Fibroblast of pulmonary artery (primary cell): ENCODE measurements around the gene CRIM1.
A peak's percentile ranks its signal among the peaks of the same experiment; 100 is the strongest.

Experiments
- DNase-seq: peaks from one replicate; pipeline ENCODE4 v3.0.0-alpha.2; 2010; ENCODE audit warnings: low read depth
- H3K4me3 ChIP-seq: replicated peaks from 2 replicates; pipeline ENCODE4 v1.5.1; 2011; ENCODE audit warnings: low read depth, mild to moderate bottlenecking, control low read depth, low read length, moderate library complexity
- TF ChIP-seq, protein P1 (sequence below): IDR thresholded peaks from 2 replicates; pipeline ENCODE4 v1.5.1; 2011; ENCODE audit warnings: mild to moderate bottlenecking, control low read depth, low read length, inconsistent platforms; ENCODE audit errors: missing control alignments

Gene CRIM1

DNA sequence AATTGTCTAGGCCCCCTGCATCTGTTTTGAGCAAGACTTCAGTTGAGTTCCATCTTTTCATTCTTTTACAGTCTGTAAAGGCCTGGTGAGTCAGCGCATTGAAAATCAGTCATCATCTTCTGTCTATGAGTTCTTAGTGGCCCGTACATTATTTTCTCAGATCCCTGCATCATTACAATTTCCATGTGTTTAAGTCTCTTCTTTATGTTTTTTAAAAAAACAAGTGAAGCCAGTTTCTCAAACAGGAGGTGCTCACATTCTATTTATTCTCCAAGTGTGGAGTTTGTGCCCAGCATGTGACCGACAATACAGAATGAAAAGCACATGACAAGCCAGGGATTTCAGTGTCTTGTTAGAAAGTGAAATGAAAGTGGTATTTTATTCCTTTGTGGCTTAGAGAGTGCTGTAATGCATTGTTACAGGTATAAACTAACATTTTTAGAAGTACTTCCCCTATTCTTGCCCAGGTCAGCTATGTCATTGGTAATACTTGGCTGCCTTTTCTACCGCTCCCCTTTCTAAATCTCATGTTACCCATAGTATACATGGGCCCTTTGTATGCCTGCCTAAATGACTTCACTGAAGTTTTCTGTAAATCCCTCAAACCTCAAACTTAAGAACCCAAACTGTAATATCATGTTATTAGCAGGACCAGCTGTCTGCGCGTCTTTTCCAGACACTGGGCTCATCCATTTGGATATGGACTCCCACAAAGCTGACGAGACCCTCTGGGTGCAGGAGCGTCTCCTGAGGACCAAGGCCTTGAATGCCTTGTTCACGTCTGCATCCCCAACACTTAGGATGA lies 174.8 kb downstream of the CRIM1 start:
- H3K4me3 ChIP-seq: no peak overlapping the region
- peak; percentile 49 for DNase-seq
- TF ChIP-seq, protein P1, sequence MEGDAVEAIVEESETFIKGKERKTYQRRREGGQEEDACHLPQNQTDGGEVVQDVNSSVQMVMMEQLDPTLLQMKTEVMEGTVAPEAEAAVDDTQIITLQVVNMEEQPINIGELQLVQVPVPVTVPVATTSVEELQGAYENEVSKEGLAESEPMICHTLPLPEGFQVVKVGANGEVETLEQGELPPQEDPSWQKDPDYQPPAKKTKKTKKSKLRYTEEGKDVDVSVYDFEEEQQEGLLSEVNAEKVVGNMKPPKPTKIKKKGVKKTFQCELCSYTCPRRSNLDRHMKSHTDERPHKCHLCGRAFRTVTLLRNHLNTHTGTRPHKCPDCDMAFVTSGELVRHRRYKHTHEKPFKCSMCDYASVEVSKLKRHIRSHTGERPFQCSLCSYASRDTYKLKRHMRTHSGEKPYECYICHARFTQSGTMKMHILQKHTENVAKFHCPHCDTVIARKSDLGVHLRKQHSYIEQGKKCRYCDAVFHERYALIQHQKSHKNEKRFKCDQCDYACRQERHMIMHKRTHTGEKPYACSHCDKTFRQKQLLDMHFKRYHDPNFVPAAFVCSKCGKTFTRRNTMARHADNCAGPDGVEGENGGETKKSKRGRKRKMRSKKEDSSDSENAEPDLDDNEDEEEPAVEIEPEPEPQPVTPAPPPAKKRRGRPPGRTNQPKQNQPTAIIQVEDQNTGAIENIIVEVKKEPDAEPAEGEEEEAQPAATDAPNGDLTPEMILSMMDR: no peak

GRCh38 chr2:36530983-36531354 lies 175.4 kb downstream of the CRIM1 start:
- TF ChIP-seq, protein P1: peak; percentile 52
- DNase-seq: peak; percentile 94
- no peak overlapping the region for H3K4me3 ChIP-seq

GRCh38 chr2:36534275-36534799 lies 178.8 kb downstream of the CRIM1 start:
- TF ChIP-seq, protein P1: no peak
- no peak for DNase-seq
- no peak overlapping the region for H3K4me3 ChIP-seq

DNA sequence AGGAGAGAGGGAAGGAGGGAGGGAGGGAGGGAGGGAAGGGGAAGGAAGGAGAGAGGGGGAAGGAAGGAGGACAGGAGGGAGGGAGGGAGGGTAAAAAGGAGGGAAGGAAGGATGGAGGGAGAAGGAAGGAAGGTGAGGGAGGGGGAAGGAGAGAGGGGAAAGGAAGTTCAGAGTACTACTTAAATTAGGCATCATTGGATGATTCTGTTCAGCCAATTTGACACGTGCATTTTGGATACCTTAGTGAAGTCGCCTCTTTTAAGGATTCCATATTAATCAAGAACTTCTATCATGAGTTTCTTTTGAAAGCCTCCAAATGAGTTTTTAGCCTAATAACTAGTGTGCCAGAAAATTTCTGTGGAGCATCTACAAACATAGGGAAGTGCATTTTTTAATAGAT lies 179.5 kb downstream of the CRIM1 start:
- no peak overlapping the region for H3K4me3 ChIP-seq
- no peak for DNase-seq
- TF ChIP-seq, protein P1: no peak

DNA sequence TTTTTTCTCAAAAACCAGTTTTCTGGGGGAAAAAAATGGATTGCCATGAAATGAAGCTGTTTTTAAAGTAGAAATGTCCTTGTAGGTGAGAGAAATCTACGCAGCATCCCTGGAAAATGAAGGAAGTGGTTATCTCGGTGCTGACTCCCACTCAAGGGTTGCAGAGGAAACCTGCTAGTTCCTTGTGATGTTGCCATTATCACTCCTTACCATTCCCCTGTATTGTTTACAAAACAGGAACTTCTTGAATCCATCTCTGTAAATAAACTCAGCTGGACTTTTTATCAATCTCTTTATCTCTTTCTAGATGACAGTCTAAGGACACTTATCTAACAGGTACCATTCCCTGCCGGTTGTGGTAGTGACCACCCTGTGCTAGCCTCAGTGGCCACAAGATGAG lies 181.2 kb downstream of the CRIM1 start:
- no peak overlapping the region for H3K4me3 ChIP-seq
- no peak for DNase-seq
- TF ChIP-seq, protein P1: no peak

DNA sequence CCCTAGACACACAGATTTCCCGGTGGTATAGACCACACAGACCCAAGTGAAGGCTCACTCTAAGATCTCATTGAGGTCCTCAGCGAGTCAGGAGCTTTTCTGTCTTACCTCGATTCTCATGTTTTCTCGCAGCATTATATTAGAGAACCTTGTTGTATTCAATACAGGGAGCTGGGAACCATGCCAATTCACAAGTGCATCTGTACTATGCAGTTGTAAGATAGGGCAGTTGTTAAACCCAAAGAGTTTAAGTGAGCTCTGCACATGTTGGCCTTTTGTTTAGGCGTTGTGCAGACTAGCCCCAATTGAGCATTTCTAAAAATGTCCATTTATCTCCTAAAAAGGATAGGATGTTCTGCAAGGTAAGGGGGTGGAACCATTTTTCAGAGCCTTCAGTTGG lies 182.8 kb downstream of the CRIM1 start:
- H3K4me3 ChIP-seq: no peak overlapping the region
- TF ChIP-seq, protein P1: no peak
- DNase-seq: peak; percentile 32

DNA sequence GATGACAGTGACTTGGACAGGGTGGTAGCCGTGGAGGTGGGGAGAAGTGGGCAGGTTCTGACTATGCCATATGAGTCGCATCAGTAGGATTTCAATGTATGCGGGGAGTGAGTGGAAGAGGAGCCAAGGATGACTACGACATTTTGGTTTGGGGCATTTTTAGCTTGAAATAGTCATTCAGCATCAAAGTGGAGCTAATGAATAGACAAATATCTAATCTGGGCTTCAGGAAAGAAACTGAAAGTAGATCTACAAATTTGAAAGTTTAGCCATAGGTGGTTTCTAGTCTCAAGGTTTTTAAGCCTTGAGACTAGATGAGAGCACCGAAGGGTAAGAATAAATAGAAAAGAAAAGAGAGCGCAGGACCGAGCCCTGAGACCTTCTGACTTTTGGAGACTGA lies 184.1 kb downstream of the CRIM1 start:
- no peak overlapping the region for H3K4me3 ChIP-seq
- DNase-seq: peak; percentile 24
- TF ChIP-seq, protein P1: no peak
